HG02759 (cell line): ENCODE results near the gene IAH1.
"Not testable (repeated sequence)": the region's sequence is repeated elsewhere in the genome, so short reads cannot be mapped to it uniquely, and the experiment has no call there.

Experiments
- ATAC-seq: cut with Tn5 transposase; IDR thresholded peaks from one replicate; pipeline ENCODE4 v1.9.1; 2021; ENCODE audit warnings: mild to moderate bottlenecking, moderate library complexity; ENCODE audit not compliant: unreplicated experiment

The IAH1 gene

DNA sequence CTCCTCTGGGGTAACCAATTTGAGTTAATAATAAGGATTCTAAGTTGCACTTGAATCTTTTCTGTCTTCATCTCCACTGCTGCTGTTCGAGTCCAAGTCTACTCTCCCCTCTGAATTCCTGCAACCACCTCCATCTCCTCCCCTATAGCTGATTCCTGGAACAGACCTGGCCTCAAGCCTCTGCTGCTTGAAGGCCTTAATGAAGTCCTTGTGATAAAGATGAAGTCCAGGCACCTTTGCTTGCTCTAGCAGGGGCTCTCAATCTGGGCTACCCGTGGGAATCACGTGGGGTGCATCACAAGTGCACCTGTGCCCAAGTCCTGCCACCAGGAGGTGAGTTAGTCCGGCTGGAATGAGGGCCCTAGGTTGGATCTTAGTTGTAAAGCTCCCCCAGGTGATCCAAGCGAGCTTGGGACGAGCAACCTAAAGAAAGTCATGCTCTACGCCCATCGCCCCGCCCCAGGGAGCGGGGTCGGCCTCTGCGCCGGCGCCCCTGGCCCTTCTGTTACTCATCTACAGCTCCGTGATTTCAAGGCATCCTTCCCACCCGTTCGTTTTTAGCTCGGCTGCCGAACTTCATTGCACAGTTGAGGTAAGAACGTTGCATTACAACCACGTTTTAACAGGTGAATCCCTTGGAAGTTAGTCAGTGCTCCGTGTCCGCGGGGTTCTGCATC is 905 bp upstream of the IAH1 start:
- no peak for ATAC-seq

GRCh38 chr2:9473985-9474360 is 378 bp upstream of the IAH1 start:
- ATAC-seq, result peak; percentile 30

- ATAC-seq, result no peak
Observed at GRCh38 chr2:9477914-9478313, 3.6 kb downstream of the IAH1 start.

- no peak for ATAC-seq
Observed at GRCh38 chr2:9478526-9478925, 4.2 kb downstream of the IAH1 start.

- no peak for ATAC-seq
Observed at GRCh38 chr2:9480157-9480556, 5.8 kb downstream of the IAH1 start.

DNA sequence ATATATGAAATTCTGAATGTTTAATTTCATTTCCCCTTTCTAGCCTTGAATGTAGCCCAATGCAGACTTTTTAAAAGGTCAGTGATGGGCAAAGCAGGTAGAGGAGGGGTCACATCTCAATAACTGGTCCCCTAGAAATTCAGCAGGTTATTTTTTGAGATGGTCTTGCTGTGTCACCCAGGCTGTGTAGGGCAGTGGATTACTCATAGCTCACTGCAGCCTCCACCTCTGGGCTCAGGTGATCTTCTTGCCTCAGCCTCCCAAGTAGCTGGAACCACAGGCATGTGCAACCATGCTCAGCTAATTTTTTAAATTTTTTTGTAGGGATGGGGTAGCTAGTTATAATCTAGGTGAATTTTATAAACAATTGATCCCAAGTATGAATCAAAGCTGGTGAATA is 8.8 kb downstream of the IAH1 start:
- ATAC-seq, result no peak

GRCh38 chr2:9484533-9484932 is 10.2 kb downstream of the IAH1 start:
- ATAC-seq, result no peak

- no peak for ATAC-seq
Observed at GRCh38 chr2:9488583-9489547, 14.5 kb downstream of the IAH1 start.

DNA sequence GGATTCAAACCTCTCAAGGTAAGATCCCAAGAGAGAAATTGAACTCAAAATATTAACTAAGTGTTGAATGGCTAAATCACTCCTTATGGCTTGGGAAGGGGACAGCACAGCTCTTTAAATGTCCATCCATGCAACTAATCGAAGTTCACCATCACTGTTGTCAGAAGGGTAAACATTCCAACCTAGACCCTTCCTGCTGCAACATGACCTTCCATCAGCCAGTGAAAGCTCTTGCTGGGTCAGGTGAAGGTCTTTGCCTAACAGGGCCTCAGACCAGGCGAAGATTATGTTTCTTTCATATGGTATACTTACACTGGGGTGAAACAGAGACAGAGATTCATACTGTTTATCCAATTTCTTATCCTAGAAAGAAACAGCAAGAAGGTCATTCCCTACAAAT is 16.4 kb downstream of the IAH1 start:
- ATAC-seq, result no peak

DNA sequence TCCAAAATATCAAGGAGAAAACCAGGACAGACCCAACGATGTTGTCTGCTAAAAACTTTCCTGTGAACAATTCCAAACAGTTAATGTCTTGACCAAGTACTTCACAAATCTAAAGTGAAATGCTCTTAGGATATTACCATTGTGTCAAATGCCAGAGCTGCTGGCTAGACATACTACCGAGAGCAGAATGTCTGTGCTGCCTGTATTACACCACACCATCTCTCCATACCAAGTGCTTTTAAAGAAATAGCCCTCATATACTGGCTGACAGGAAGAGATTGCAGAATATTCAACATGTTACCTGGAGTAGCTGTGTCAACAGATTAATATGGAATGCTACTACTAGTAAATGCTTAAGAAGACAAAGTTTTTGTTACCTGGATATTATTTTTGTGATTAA is 18.6 kb downstream of the IAH1 start:
- no peak for ATAC-seq

DNA sequence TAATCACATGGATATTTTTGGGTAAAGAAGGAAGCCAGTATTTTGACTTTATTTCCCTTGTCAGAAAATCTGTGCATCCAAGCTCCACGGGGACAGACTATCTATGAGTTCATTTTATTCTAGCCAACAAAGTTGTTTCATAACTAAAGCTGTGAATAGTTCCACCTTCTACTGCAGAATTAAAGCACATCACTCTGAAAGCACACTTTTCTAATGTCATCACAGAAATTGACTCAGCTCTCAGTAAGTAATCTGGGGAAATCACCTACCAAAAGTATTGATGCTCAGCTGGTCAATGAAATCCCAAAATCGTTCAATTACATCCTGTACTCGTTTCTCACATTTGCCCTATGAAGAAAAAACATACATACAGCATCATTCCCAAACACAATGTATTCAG is 19.1 kb downstream of the IAH1 start:
- no peak for ATAC-seq

DNA sequence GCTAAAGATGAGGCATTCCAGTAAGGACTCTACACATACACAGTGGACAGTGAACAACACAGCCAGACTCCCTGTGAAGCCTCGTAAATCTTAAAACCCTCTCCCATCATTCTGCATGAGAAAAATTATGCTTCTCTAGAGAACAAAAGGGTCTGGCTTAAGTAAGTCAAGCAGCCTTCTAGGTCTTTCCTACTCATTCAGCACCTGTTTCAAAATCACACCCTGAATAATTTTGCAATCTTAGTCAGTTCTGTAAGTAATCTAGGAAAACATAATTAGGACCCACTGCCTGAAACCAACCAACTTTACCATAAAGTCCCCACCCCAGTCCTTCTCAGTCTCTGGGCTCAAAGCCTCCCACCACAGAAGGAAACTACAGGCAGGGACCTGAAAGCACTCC is 19.7 kb downstream of the IAH1 start:
- no peak for ATAC-seq

- no peak for ATAC-seq
Observed at GRCh38 chr2:9497017-9497416, 22.7 kb downstream of the IAH1 start.

DNA sequence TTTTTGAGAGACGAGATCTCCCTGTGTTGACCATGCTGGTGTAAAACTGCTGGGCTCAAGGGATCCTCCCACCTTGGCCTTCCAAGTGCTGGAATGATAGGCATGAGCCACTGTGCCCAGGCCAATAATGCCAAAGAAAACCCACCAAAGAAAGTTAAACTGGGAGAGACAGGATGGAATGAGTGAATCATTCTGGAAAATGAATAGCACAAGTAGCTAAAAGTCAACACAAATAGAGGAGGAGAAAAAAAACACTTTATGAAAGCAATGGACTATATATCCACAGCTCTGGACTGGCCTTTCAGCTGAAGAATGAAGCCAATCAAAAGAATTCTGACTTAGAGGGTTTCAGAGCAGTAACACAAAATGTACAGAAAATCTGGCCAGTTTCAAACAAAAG is 23.9 kb downstream of the IAH1 start:
- no peak for ATAC-seq

DNA sequence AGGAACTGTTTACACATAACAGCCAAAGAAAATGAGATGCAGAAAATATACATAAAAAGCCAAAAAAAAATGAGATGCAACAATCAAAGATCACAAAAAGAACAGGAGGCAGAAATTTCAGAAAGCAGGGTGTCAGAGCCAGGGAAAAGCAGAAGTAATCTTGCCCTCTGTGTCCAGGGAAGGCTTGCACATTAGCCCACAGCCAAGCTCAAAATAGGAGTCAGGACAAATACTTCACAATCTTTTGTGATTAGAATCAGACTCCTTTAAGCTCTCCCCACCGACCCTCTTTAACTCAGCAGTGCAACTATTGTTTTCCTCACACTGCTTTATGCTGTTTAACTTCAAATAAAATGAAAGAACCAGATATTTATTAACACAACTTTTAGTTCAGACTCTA is 34.6 kb downstream of the IAH1 start:
- ATAC-seq, result no peak

DNA sequence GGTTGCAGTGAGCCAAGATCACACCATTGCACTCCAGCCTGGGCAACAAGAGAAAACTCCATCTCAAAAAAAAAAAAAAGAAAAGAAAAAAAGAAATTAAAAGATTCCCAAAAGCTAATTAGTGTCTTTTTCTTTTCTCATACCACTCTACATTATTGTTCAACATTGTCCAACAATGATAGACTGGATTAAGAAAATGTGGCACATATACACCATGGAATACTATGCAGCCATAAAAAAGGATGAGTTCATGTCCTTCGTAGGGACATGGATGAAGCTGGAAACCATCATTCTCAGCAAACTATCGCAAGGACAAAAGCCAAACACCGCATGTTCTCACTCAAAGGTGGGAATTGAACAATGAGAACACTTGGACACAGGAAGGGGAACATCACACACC is 39.6 kb downstream of the IAH1 start:
- not testable (repeated sequence) for ATAC-seq

GRCh38 chr2:9517118-9517782 is 42.9 kb downstream of the IAH1 start:
- ATAC-seq, result no peak

DNA sequence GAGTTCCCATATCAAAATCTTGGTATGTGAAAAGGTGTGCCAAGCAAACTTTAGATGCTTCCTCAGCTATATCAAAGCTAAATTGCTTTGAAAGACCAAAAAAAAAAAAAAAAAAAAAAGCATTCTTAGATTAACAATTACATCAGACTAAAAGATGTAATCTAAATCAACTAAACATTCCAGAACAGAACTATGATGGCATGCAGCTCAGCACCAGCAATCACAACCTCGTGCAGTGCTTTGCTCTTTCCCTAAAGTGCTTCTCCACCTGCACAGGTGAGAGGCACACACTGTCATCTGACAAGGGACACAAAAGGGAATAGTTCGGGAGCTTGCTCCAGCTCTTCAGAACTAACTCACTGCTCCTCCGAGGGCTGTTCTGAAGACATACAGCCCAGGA is 43.8 kb downstream of the IAH1 start:
- no peak for ATAC-seq

GRCh38 chr2:9518780-9519179 is 44.4 kb downstream of the IAH1 start:
- no peak for ATAC-seq

GRCh38 chr2:9519250-9519649 is 44.9 kb downstream of the IAH1 start:
- ATAC-seq, result no peak

GRCh38 chr2:9524291-9524690 is 49.9 kb downstream of the IAH1 start:
- ATAC-seq, result no peak

GRCh38 chr2:9525266-9525665 is 50.9 kb downstream of the IAH1 start:
- ATAC-seq, result no peak
